ENCODE results near the gene NCKAP5. TPM values are rescaled to one million over a fixed set of nuclear protein-coding genes. Genes with fewer than 3 reads are reported as not detected.

Gene NCKAP5
- total and polyA plus RNA-seq, 2 of the 13 experiments (the other 11 are each of a cell fraction or from before 2014, with no cell fraction given) = 0.01 TPM; not detected in 1

DNA sequence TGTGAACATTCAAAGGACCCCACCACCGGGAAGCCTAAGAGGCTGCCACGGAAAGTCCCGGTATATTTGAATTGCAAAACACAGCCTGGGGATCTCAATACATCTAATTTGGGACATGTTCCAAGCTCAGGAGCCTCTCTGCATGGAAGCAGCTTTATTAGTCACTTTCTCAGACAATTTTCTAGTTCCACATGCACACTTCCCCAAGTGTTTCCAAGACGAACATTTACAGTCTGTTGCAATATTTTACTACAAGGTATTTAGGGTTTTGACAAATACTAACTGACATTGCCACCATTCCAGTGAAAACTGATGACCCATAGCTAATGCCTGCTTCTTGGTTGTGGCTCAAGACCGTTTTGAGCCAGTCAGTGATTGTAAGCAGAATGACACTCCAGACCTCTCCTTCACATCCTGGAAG lies 145.3 kb downstream of the NCKAP5 start (continued):
- TF ChIP-seq, protein P1, sequence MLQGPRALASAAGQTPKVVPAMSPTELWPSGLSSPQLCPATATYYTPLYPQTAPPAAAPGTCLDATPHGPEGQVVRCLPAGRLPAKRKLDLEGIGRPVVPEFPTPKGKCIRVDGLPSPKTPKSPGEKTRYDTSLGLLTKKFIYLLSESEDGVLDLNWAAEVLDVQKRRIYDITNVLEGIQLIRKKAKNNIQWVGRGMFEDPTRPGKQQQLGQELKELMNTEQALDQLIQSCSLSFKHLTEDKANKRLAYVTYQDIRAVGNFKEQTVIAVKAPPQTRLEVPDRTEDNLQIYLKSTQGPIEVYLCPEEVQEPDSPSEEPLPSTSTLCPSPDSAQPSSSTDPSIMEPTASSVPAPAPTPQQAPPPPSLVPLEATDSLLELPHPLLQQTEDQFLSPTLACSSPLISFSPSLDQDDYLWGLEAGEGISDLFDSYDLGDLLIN (CRISPR knock-in tag; IDR thresholded peaks at IDR 0.05; ENCODE audit: borderline replicate concordance) = no peak
- TF ChIP-seq GTF3A (CRISPR knock-in tag; conservative IDR thresholded peaks at IDR 0.05) (no peak), CEBPB (IDR thresholded peaks at IDR 0.05; ENCODE audit: borderline replicate concordance, low read depth, low read length) (no peak), ZNF446 (CRISPR knock-in tag; IDR thresholded peaks at IDR 0.05) (no peak)
- TF ChIP-seq, protein P2, sequence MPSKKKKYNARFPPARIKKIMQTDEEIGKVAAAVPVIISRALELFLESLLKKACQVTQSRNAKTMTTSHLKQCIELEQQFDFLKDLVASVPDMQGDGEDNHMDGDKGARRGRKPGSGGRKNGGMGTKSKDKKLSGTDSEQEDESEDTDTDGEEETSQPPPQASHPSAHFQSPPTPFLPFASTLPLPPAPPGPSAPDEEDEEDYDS (CRISPR knock-in tag; IDR thresholded peaks at IDR 0.05) = no peak
- TF ChIP-seq, protein P3, sequence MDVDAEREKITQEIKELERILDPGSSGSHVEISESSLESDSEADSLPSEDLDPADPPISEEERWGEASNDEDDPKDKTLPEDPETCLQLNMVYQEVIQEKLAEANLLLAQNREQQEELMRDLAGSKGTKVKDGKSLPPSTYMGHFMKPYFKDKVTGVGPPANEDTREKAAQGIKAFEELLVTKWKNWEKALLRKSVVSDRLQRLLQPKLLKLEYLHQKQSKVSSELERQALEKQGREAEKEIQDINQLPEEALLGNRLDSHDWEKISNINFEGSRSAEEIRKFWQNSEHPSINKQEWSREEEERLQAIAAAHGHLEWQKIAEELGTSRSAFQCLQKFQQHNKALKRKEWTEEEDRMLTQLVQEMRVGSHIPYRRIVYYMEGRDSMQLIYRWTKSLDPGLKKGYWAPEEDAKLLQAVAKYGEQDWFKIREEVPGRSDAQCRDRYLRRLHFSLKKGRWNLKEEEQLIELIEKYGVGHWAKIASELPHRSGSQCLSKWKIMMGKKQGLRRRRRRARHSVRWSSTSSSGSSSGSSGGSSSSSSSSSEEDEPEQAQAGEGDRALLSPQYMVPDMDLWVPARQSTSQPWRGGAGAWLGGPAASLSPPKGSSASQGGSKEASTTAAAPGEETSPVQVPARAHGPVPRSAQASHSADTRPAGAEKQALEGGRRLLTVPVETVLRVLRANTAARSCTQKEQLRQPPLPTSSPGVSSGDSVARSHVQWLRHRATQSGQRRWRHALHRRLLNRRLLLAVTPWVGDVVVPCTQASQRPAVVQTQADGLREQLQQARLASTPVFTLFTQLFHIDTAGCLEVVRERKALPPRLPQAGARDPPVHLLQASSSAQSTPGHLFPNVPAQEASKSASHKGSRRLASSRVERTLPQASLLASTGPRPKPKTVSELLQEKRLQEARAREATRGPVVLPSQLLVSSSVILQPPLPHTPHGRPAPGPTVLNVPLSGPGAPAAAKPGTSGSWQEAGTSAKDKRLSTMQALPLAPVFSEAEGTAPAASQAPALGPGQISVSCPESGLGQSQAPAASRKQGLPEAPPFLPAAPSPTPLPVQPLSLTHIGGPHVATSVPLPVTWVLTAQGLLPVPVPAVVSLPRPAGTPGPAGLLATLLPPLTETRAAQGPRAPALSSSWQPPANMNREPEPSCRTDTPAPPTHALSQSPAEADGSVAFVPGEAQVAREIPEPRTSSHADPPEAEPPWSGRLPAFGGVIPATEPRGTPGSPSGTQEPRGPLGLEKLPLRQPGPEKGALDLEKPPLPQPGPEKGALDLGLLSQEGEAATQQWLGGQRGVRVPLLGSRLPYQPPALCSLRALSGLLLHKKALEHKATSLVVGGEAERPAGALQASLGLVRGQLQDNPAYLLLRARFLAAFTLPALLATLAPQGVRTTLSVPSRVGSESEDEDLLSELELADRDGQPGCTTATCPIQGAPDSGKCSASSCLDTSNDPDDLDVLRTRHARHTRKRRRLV (CRISPR knock-in tag; IDR thresholded peaks at IDR 0.05) = no peak
- TF ChIP-seq, protein P4, sequence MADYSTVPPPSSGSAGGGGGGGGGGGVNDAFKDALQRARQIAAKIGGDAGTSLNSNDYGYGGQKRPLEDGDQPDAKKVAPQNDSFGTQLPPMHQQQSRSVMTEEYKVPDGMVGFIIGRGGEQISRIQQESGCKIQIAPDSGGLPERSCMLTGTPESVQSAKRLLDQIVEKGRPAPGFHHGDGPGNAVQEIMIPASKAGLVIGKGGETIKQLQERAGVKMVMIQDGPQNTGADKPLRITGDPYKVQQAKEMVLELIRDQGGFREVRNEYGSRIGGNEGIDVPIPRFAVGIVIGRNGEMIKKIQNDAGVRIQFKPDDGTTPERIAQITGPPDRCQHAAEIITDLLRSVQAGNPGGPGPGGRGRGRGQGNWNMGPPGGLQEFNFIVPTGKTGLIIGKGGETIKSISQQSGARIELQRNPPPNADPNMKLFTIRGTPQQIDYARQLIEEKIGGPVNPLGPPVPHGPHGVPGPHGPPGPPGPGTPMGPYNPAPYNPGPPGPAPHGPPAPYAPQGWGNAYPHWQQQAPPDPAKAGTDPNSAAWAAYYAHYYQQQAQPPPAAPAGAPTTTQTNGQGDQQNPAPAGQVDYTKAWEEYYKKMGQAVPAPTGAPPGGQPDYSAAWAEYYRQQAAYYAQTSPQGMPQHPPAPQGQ (CRISPR knock-in tag; IDR thresholded peaks at IDR 0.05; ENCODE audit: borderline replicate concordance) = no peak
- TF ChIP-seq, protein P5, sequence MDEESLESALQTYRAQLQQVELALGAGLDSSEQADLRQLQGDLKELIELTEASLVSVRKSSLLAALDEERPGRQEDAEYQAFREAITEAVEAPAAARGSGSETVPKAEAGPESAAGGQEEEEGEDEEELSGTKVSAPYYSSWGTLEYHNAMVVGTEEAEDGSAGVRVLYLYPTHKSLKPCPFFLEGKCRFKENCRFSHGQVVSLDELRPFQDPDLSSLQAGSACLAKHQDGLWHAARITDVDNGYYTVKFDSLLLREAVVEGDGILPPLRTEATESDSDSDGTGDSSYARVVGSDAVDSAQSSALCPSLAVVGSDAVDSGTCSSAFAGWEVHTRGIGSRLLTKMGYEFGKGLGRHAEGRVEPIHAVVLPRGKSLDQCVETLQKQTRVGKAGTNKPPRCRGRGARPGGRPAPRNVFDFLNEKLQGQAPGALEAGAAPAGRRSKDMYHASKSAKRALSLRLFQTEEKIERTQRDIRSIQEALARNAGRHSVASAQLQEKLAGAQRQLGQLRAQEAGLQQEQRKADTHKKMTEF (CRISPR knock-in tag; IDR thresholded peaks at IDR 0.05) = no peak
- TF ChIP-seq, protein P6, sequence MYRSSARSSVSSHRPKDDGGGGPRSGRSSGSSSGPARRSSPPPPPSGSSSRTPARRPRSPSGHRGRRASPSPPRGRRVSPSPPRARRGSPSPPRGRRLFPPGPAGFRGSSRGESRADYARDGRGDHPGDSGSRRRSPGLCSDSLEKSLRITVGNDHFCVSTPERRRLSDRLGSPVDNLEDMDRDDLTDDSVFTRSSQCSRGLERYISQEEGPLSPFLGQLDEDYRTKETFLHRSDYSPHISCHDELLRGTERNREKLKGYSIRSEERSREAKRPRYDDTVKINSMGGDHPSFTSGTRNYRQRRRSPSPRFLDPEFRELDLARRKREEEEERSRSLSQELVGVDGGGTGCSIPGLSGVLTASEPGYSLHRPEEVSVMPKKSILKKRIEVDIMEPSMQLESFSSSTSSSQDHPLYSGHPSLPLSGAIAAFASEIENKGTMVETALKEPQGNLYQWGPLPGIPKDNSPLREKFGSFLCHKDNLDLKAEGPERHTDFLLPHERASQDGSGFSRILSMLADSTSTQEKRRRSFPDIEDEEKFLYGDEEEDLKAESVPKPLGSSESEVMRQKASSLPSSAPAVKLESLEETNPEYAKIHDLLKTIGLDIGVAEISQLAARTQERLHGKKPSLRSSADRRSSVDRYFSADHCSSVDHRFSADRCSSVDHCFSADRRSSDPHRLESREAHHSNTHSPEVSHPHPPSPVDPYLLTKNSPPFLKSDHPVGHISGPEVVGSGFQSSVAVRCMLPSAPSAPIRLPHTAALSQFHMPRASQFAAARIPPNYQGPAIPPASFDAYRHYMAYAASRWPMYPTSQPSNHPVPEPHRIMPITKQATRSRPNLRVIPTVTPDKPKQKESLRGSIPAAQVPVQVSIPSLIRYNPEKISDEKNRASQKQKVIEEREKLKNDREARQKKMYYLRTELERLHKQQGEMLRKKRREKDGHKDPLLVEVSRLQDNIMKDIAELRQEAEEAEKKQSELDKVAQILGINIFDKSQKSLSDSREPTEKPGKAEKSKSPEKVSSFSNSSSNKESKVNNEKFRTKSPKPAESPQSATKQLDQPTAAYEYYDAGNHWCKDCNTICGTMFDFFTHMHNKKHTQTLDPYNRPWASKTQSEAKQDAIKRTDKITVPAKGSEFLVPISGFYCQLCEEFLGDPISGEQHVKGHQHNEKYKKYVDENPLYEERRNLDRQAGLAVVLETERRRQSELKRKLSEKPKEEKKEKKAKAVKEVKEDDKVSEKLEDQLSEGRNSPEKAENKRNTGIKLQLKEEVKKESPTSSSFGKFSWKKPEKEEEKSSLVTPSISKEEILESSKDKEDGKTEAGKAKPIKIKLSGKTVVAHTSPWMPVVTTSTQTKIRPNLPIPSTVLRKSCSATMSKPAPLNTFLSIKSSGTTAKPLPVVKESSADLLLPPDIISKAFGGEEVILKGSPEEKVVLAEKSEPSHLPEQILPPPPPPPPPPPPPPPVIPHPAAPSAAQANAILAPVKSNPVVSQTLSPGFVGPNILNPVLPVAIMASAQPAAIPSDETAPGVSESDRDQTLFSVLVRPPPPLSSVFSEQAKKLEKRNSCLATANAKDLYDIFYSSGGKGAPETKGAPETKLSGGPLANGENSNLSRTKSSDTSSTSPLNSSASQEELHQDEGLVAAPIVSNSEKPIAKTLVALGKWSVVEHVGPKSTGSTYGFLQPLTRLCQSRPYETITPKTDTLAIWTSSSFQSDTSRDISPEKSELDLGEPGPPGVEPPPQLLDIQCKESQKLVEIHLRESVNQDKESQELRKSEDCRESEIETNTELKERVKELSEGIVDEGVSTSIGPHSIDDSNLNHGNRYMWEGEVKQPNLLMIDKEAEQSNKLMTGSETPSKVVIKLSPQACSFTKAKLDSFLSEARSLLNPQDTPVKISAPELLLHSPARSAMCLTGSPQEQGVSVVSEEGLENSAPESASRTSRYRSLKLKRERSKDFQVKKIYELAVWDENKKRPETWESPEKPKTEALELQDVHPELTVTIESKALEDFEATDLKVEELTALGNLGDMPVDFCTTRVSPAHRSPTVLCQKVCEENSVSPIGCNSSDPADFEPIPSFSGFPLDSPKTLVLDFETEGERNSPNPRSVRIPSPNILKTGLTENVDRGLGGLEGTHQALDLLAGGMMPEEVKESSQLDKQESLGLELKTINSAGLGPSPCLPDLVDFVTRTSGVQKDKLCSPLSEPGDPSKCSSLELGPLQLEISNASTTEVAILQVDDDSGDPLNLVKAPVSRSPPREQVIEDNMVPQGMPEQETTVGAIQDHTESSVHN (CRISPR knock-in tag; IDR thresholded peaks at IDR 0.05) = no peak

Data from HepG2 (cell line).